K562 (cell line): ENCODE data around the gene KATNB1. TPM values are rescaled to one million over a fixed set of nuclear protein-coding genes. Genes with fewer than 3 reads are reported as not detected.
A peak's percentile ranks its signal among the peaks of the same experiment; 100 is the strongest.

Experiments used
- CCAR2 ChIP-seq: fragments of 200-400 bp; formaldehyde crosslinking; IDR thresholded peaks from 2 replicates; pipeline ENCODE4 v1.6.1; 2017; ENCODE audit warnings: mild to moderate bottlenecking, low read depth, low read length
- CHD2 ChIP-seq: IDR thresholded peaks from 2 replicates; pipeline ENCODE4 v1.6.1; 2011; ENCODE audit warnings: low read depth, low read length
- FUS ChIP-seq: fragments of 200-400 bp; formaldehyde crosslinking; optimal IDR thresholded peaks from 2 replicates; pipeline ENCODE3; 2017; ENCODE audit warnings: low read depth, low read length
- GATA2 ChIP-seq: sonication (generic); formaldehyde crosslinking; IDR thresholded peaks from 2 replicates; pipeline ENCODE4 v1.4.0; 2020; ENCODE audit warnings: mild to moderate bottlenecking, missing genetic modification reagents
- HBP1 ChIP-seq: fragments of 450-650 bp; formaldehyde crosslinking; IDR thresholded peaks from 2 replicates; pipeline ENCODE4 v1.4.0; 2022; ENCODE audit warnings: missing genetic modification characterization
- HMGXB4 ChIP-seq: sonication (generic); formaldehyde crosslinking; IDR thresholded peaks from 2 replicates; pipeline ENCODE4 v1.8.1; 2023; ENCODE audit warnings: mild to moderate bottlenecking, missing genetic modification reagents
- HNRNPK ChIP-seq: fragments of 200-400 bp; formaldehyde crosslinking; IDR thresholded peaks from one replicate; pipeline ENCODE4 v1.6.1; 2018; ENCODE audit warnings: mild to moderate bottlenecking, low read depth, low read length; ENCODE audit not compliant: poor library complexity, severe bottlenecking
- KLF1 ChIP-seq: fragments of 450-650 bp; IDR thresholded peaks from 2 replicates; pipeline ENCODE4 v1.6.1; 2016; ENCODE audit warnings: missing genetic modification characterization, missing compliant biosample characterization
- MEIS2 ChIP-seq: fragments of 450-650 bp; IDR thresholded peaks from 2 replicates; pipeline ENCODE4 v1.6.1; 2014; ENCODE audit warnings: mild to moderate bottlenecking; ENCODE audit not compliant: partially characterized antibody
- NELFE ChIP-seq: IDR thresholded peaks from 2 replicates; pipeline ENCODE4 v1.6.1; 2011; ENCODE audit warnings: mild to moderate bottlenecking; ENCODE audit not compliant: insufficient read depth, insufficient read length
- NEUROD1 ChIP-seq: fragments of 150-350 bp; IDR thresholded peaks from 2 replicates; pipeline ENCODE4 v1.6.1; 2014; ENCODE audit warnings: borderline replicate concordance, low read length, low read depth; ENCODE audit not compliant: partially characterized antibody
- NONO ChIP-seq, 2 experiments: fragments of 200-400 bp in 1 of 2; fragments of 450-650 bp in 1 of 2; formaldehyde crosslinking in 1 of 2; IDR thresholded peaks; 2 replicates each; pipeline ENCODE4 v1.6.1; 2017; ENCODE audit warnings: low read depth in 2 of 2, mild to moderate bottlenecking in 2 of 2, moderate library complexity in 2 of 2, low read length in 1 of 2
- PRPF4 ChIP-seq: fragments of 200-400 bp; formaldehyde crosslinking; IDR thresholded peaks from one replicate; pipeline ENCODE4 v1.6.1; 2017; ENCODE audit warnings: low read length, low read depth, mild to moderate bottlenecking; ENCODE audit not compliant: insufficient read depth, poor library complexity, severe bottlenecking
- RAD21 ChIP-seq, 2 experiments: fragments of 250-450 bp in 1 of 2; fragments of 450-650 bp in 1 of 2; sonication (Bioruptor Pico) in 1 of 2; formaldehyde crosslinking in 1 of 2; IDR thresholded peaks in 1 of 2; conservative IDR thresholded peaks in 1 of 2; 2 replicates each; pipeline versions ENCODE4 v1.4.0 to v1.8.0; 2020 to 2022; ENCODE audit warnings: mild to moderate bottlenecking in 2 of 2, moderate library complexity in 1 of 2
- SP1 ChIP-seq: sonication (generic); formaldehyde crosslinking; IDR thresholded peaks from 2 replicates; pipeline ENCODE4 v1.8.1; 2022; ENCODE audit warnings: mild to moderate bottlenecking, missing genetic modification reagents
- SRF ChIP-seq, 2 experiments: fragments of 250-450, 450-650 bp in 1 of 2; sonication (Bioruptor Pico) in 1 of 2; sonication (generic) in 1 of 2; formaldehyde crosslinking; IDR thresholded peaks; 2 replicates each; pipeline versions ENCODE4 v1.5.0 to v1.5.1; 2020 to 2022; ENCODE audit warnings: mild to moderate bottlenecking in 1 of 2, missing genetic modification reagents in 1 of 2
- THRA ChIP-seq: fragments of 450-650 bp; IDR thresholded peaks from 2 replicates; pipeline ENCODE4 v1.6.1; 2017; ENCODE audit warnings: mild to moderate bottlenecking, moderate library complexity
- THRAP3 ChIP-seq: fragments of 450-650 bp; IDR thresholded peaks from 2 replicates; pipeline ENCODE4 v1.6.1; 2016; ENCODE audit warnings: mild to moderate bottlenecking, inconsistent platforms, borderline replicate concordance
- ZFP36 ChIP-seq: fragments of 150-350 bp; IDR thresholded peaks from 2 replicates; pipeline ENCODE4 v1.6.1; 2018; ENCODE audit warnings: low read length, low read depth; ENCODE audit not compliant: partially characterized antibody
- ZNF146 ChIP-seq: IDR thresholded peaks from one replicate; pipeline ENCODE4 v1.6.1; 2018; ENCODE audit warnings: missing compliant biosample characterization; ENCODE audit not compliant: unreplicated experiment
- ZNF449 ChIP-seq: fragments of 250-450 bp; sonication (Bioruptor Pico); IDR thresholded peaks from 2 replicates; pipeline ENCODE4 v1.8.0; 2022; ENCODE audit warnings: moderate library complexity, mild to moderate bottlenecking, inconsistent platforms
- polyA plus RNA-seq, 8 experiments: library from polyadenylated mRNA; depleted of rRNA in 4 of 8; stranded (reverse) in 5 of 8; unstranded in 3 of 8; fragments of >200 nt; fragmentation: Nextera tagmentation in 2 of 8; fragmentation: Illumina TruSeq in 1 of 8; extraction: Ambion mirVana in 2 of 8; extraction: Trizol in 1 of 8; gene quantifications; 2 replicates each; pipeline versions ENCODE4 v1.2.1 to v1.2.3, GENCODE V29; 2011 to 2014; ENCODE audit warnings: inconsistent platforms in 1 of 8, missing spikeins in 1 of 8
- total RNA-seq, 7 experiments: library from RNA; depleted of rRNA in 6 of 7; stranded (reverse); fragments of >200 nt in 6 of 7; fragmentation: Illumina TruSeq in 2 of 7; extraction: Trizol in 2 of 7; gene quantifications; 2 replicates each; pipeline versions ENCODE4 v1.2.1 to v1.2.3, GENCODE V29; 2011 to 2021; ENCODE audit warnings: low replicate concordance in 1 of 7

The KATNB1 gene
- total and polyA plus RNA-seq, 9 of the 15 experiments (the other 6 are each of a cell fraction or from before 2014, with no cell fraction given): 1.2 to 52.6 (median 21.9) TPM

GRCh38 chr16:57736419-57737351 is 1.1 kb downstream of the KATNB1 start (continued):
- TF ChIP-seq ZFP36 (no peak), NEUROD1 (no peak), ZNF146 (CRISPR knock-in tag) (no peak), KLF1 (tag) (no peak), FUS (no peak), GATA2 (CRISPR knock-in tag) (no peak), THRA (no peak), ZNF449 (CRISPR knock-in tag) (no peak), CCAR2 (no peak), HBP1 (CRISPR knock-in tag) (no peak), SRF (CRISPR knock-in tag; IDR thresholded peaks at IDR 0.05) (no peak), NONO (IDR thresholded peaks at IDR 0.05; ENCODE audit: low read depth in 2 of 2, low read length in 1 of 2) (no peak), MEIS2 (no peak), CHD2 (no peak), PRPF4 (no peak), HMGXB4 (CRISPR knock-in tag) (no peak), HNRNPK (no peak), NELFE (no peak), RAD21 (CRISPR knock-in tag; conservative IDR thresholded peaks at IDR 0.05 in 1 of 2, IDR thresholded peaks at IDR 0.05 in 1 of 2) (peak; percentile 59 to 66), SP1 (CRISPR knock-in tag) (peak; percentile 43; the same call in 1 of the 2 replicates), THRAP3 (no peak)
